Stomach (tissue), 4 donors: ENCODE data around the gene SUPT3H.

Experiments used
- CTCF ChIP-seq, 7 experiments: fragments of 450-650 bp in 4 of 7; fragments of 200-600 bp in 3 of 7; sonication (generic) in 3 of 7; IDR thresholded peaks; one replicate each; pipeline ENCODE4 v1.5.1; 2016 to 2019; ENCODE audit warnings: antibody characterized with exemption in 7 of 7, control low read depth in 2 of 7, mild to moderate bottlenecking in 1 of 7
- EP300 ChIP-seq: sonication (generic); formaldehyde crosslinking; IDR thresholded peaks from one replicate; pipeline ENCODE4 v1.6.1; 2017; ENCODE audit warnings: antibody characterized with exemption

DNA sequence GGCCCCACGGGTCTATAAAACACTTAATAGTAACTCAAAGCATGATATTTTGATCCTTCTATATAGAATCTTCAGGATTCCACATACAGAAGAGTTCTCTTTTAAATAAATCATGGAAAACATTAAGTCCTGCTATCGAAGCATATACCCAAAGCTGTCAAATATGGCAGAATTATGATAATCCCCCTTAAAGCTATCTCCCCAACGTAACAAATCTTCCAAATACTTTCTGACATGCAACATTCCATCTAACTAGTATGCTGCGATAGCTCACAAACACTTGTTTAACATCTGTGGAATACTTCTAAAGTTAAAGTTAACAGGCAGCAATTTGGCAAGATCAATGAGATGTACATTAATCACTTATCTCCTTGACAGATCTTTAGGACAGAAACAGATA lies 420.6 kb downstream of the SUPT3H start:
- TF ChIP-seq CTCF (IDR thresholded peaks at IDR 0.05) (no peak), EP300 (no peak)
